PC-3 (cell line): ENCODE results near the gene ACOT2.

ENCODE experiments used
- EZH2 ChIP-seq: fragments of 300-600 bp; sonication (generic); IDR thresholded peaks from one replicate; pipeline ENCODE4 v1.6.1; 2017; ENCODE audit warnings: antibody characterized with exemption, mild to moderate bottlenecking, low read length; ENCODE audit not compliant: unreplicated experiment
- EZH2phosphoT487 ChIP-seq: fragments of 300-600 bp; sonication (generic); IDR thresholded peaks from 2 replicates; pipeline ENCODE4 v1.6.1; 2018; ENCODE audit warnings: mild to moderate bottlenecking, antibody characterized with exemption, low read length, borderline replicate concordance
- TF ChIP-seq, protein P1 (sequence below): fragments of 300-600 bp; sonication (generic); conservative IDR thresholded peaks from 2 replicates; pipeline ENCODE4 v1.5.1; 2017; ENCODE audit warnings: antibody characterized with exemption, low read depth, mild to moderate bottlenecking, low read length

DNA sequence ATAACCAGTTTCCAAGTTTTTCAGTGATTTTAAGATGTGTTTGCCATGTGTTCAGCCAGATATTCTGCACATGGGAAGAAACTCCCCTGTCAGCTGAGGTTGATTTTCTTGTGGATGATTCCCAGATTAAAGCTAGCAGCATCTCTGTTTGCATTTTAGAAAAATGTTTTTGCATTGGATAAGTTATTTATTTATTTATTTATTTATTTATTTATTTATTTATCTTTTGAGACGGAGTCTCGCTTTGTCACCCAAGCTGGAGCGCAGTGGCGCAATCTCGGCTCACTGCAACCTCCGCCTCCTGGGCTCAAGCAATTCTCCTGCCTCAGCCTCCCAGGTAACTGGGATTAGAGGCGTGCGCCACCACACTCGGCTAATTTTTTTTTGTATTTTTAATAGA lies 25.5 kb downstream of the ACOT2 start:
- TF ChIP-seq, protein P1, sequence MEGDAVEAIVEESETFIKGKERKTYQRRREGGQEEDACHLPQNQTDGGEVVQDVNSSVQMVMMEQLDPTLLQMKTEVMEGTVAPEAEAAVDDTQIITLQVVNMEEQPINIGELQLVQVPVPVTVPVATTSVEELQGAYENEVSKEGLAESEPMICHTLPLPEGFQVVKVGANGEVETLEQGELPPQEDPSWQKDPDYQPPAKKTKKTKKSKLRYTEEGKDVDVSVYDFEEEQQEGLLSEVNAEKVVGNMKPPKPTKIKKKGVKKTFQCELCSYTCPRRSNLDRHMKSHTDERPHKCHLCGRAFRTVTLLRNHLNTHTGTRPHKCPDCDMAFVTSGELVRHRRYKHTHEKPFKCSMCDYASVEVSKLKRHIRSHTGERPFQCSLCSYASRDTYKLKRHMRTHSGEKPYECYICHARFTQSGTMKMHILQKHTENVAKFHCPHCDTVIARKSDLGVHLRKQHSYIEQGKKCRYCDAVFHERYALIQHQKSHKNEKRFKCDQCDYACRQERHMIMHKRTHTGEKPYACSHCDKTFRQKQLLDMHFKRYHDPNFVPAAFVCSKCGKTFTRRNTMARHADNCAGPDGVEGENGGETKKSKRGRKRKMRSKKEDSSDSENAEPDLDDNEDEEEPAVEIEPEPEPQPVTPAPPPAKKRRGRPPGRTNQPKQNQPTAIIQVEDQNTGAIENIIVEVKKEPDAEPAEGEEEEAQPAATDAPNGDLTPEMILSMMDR: no peak
- TF ChIP-seq EZH2 (no peak), EZH2phosphoT487 (no peak)
